CD1c-positive myeloid dendritic cell (primary cell): ENCODE measurements around the gene IL22.
"Not testable (repeated sequence)": the region's sequence is repeated elsewhere in the genome, so short reads cannot be mapped to it uniquely, and the experiment has no call there.

Source experiments
- DNase-seq: peaks from one replicate; pipeline ENCODE4 v3.0.0-alpha.2; 2016; ENCODE audit errors: extremely low spot score

Gene IL22

GRCh38 chr12:68229956-68230355 is 23.4 kb downstream of the IL22 start:
- DNase-seq, result no peak

- DNase-seq, result no peak
Observed at GRCh38 chr12:68227356-68227755, 26.0 kb downstream of the IL22 start.

DNA sequence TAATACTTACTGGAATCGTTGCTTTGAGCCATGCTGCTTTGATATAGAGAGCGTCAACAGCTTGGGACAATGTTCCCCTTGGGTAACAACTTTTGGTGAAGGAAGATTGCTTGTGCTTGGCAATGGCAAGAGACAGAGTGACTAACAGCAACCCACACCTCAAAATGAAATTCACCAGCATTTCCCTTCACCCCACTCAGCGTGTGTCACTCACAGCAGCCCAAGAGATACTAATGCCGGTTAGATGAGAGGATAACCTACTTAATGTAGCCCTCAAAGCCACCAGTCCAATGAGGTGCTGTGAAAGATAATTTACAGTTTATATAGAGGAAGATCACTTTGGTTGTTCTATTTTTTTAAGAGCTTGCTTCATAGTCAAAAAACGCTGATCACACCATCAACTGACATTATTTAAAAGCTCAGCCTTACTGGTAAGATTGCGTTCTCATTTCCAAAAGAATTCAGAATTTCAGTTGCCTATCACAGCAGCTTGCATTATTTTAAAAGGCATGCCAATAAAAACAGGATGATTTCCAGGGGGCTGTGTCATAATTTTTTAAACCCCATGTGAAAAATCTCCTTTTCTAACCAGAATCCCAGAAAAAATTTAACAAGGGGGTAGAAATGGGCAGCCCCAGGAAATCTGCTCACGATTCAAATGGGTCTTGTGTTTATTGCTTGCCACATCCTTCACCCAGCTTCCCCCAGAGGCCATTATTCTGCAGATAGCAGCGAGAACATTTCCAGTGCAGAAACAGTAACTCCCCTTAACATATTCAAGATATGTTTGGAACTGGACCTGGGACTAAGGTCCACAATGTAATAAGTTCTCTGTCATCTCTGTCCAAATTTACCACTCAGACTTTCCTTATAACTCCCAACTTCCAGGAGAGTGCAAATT is 27.6 kb downstream of the IL22 start, which contains the start of gene IL26:
Gene IL26 (minus strand): TSS at position 235 of the 901 bp plus-strand sequence. CDS start 54 bp downstream, at position 181.
- DNase-seq, result no peak

DNA sequence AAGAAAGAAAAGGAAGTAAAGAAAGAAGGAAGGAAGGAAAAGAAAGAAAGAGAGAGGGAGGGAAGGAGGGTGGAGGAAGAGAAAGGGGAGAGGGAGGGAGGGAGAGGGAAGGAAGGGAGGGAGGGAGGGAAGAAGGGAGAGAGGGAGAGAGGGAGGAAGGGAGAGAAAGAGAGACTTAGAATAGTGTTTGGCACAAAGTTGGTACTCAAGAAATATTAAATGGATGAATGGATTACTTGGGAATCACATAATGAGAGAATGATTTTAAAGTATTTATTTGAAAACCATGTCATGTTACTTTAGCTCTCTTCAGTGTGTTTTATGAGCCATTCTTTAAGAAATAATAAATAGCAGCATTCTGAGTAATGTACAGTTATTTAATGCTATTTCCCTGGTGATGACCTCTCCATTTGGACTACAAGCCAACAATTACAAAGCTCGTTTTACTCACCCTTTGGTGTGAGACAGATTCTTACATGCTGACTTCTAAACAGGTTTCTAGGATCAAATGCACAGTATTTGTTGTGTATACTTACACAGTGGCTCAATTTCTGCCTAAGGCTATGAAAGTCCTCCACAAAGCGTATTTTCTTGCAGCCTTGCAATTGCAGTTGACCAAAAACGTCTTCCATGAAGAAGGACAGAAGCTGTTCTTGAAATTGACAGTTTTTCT is 28.7 kb downstream of the IL22 start:
- DNase-seq, result no peak

GRCh38 chr12:68223067-68223747 is 30.2 kb downstream of the IL22 start:
- peak; percentile 81 for DNase-seq

- no peak for DNase-seq
Observed at GRCh38 chr12:68222326-68222725, 31.1 kb downstream of the IL22 start.

DNA sequence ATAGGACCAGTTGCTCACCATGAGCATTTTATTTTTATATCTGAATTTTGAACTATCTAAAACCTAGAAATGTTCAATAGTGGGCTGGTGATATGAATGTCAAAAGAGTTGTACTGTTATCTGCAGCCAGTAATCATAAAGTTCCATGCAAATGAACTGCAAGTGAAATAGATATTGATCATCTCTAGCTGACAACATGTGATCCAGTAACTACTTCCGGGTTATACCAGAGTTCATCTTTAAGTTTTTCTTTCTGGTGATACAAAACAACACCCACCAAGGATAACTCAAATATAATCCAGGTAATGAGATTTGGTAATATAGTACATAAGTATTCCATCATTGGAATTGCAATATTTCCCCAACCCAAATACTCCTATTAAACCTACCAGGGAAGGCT is 31.9 kb downstream of the IL22 start:
- no peak for DNase-seq

DNA sequence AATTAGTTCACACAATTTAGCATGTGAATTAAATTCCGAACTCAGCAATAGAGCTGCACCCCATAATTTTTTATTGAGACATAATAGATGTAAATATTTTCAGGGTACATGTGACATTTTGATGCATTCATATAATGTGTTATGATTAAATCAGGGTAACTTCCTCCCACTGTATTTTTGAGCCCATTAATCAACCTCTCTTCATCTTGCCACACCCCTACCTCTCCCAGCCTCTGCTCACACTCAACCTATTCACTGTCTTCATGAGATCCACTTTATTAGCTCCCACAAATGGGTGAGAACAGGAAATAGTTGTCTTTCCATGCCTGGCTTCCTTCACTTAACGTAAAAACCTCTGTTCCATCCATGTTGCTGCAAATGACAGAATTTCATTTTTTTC is 42.5 kb downstream of the IL22 start:
- DNase-seq, result no peak

DNA sequence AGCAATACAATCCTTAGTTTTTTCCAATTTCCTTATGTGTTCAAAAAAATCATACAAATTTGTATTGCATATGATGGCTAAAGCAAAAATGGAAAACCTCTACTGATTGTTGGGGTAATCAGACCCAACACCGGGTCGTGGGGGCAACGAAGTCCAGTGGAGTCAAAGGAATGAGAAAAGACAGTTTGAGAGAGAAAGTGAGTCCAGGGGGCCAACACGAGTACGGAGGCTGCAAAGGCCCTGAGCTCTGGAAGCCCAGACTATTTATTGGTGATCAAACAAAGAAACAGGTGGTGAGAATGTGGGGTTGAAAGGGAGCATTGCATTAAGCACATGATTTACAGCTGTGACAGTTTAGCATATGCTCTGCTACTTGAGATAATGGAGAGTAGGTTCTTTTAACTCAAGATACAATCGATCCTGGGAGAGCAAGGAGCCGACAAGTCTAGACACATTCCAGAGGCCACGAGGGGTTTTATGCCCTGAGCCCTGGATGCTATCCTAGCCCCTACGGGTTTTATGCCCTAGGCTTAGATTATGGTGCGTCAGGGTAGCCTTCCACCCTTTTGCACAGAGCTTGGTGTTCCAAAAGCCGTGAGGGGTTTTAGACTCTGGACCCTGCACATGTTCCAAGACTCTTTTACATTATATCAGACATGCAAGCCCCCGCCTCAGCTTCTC is 44.2 kb downstream of the IL22 start:
- DNase-seq, result not testable (repeated sequence)

- DNase-seq, result no peak
Observed at GRCh38 chr12:68207276-68207675, 46.1 kb downstream of the IL22 start.

DNA sequence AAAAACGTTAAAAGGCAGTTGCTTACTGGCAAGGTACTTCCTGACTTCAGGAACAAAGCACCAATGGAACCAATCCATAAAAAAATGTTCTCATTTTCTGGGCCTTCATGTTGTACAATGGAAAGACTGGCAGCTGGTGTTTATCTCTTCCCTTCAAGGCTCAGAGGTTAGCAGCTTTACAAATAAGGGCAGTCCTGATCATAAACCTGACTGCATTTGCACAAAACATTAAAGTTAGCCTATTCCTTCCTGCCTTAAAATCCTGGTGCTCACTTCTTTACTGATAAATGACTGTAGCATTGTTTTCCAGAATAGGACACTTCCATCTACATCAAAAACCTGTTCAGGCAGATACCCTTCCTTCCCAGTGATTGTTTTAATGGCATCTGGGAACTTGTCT is 47.0 kb downstream of the IL22 start:
- no peak for DNase-seq

DNA sequence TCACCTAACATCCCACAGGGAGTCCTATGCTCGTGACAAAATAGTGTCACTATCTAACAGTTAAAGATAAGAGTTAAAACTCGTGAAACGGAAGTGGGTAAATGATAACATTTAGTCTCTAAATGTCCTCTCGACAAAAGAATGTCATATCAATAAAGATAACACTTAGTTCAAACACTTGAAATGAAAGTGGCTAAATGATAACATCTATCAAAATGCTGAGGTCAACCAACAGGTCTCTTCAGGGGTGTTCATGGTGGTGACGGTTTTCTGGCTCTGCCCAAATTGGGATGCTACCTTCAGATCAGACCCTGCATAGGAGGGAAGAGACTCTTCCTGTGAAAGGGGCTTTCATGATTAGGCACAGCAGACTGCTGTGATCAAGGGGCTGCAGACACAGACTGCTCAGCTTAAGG is 49.9 kb downstream of the IL22 start:
- DNase-seq, result no peak

GRCh38 chr12:68200854-68201253 is 52.5 kb downstream of the IL22 start:
- DNase-seq, result no peak

GRCh38 chr12:68199127-68199526 is 54.3 kb downstream of the IL22 start:
- no peak for DNase-seq

GRCh38 chr12:68198507-68199086 is 54.8 kb downstream of the IL22 start:
- DNase-seq, result no peak
